Activated CD4-positive, CD25-positive, alpha-beta regulatory T cell treated with anti-CD3 and anti-CD28 coated beads, Interleukin-2, amount 50 U/mL, for 24 hours (primary cell): ENCODE results near the gene ECHDC3.

Experiments used
- ATAC-seq, 2 donors: fragments of 150-1000 bp; cut with Tn5 transposase; one replicate each; pipeline ENCODE4 v1.10.0; 2021; ENCODE audit warnings: mild to moderate bottlenecking in 1 of 2, moderate library complexity in 1 of 2

The ECHDC3 gene

GRCh38 chr10:11787374-11787773 is 45.2 kb downstream of the ECHDC3 start:
- no peak for ATAC-seq

GRCh38 chr10:11787846-11788245 is 45.7 kb downstream of the ECHDC3 start:
- ATAC-seq, result no peak

GRCh38 chr10:11789306-11789705 is 47.1 kb downstream of the ECHDC3 start:
- no peak for ATAC-seq

- no peak for ATAC-seq
These were observed 47.8 kb downstream of the ECHDC3 start for GRCh38 chr10:11789956-11790355.

- ATAC-seq, result no peak
These were observed 51.7 kb downstream of the ECHDC3 start for GRCh38 chr10:11793762-11794479.

- no peak for ATAC-seq
These were observed 52.4 kb downstream of the ECHDC3 start for GRCh38 chr10:11794566-11794965.

- no peak for ATAC-seq
These were observed 53.1 kb downstream of the ECHDC3 start for GRCh38 chr10:11795101-11795920.

- no peak for ATAC-seq
These were observed 54.3 kb downstream of the ECHDC3 start for GRCh38 chr10:11796474-11796873.

- no peak for ATAC-seq
These were observed 55.1 kb downstream of the ECHDC3 start for GRCh38 chr10:11797281-11797680.

- no peak for ATAC-seq
These were observed 55.9 kb downstream of the ECHDC3 start for GRCh38 chr10:11797847-11798633.

- no peak for ATAC-seq
These were observed 56.9 kb downstream of the ECHDC3 start for GRCh38 chr10:11798845-11799735.

GRCh38 chr10:11799736-11800080 is 57.5 kb downstream of the ECHDC3 start:
- ATAC-seq, result no peak

- ATAC-seq, result no peak
These were observed 62.2 kb downstream of the ECHDC3 start for GRCh38 chr10:11804336-11804735.

GRCh38 chr10:11805792-11806191 is 63.6 kb downstream of the ECHDC3 start:
- no peak for ATAC-seq

GRCh38 chr10:11806706-11807105 is 64.5 kb downstream of the ECHDC3 start:
- no peak for ATAC-seq

- no peak for ATAC-seq
These were observed 66.6 kb downstream of the ECHDC3 start for GRCh38 chr10:11808808-11809207.

GRCh38 chr10:11810313-11810766 is 68.2 kb downstream of the ECHDC3 start:
- no peak for ATAC-seq

- ATAC-seq, result no peak
These were observed 68.8 kb downstream of the ECHDC3 start for GRCh38 chr10:11810973-11811372.

GRCh38 chr10:11813177-11813576 is 71.0 kb downstream of the ECHDC3 start:
- ATAC-seq, result no peak
